Endothelial cell (in vitro differentiated cells): ENCODE data around the gene RNF212. TPM values are rescaled to one million over a fixed set of nuclear protein-coding genes. Genes with fewer than 3 reads are reported as not detected.

Experiments used
- DNase-seq: peaks from one replicate; pipeline ENCODE4 v3.0.0; 2021; ENCODE audit warnings: low spot score
- H3K27ac Mint-ChIP-seq: one replicate; pipeline ENCODE4 v1.8.0; 2021; ENCODE audit warnings: mixed read lengths, inconsistent platforms; ENCODE audit not compliant: unreplicated experiment
- H3K27me3 Mint-ChIP-seq: one replicate; pipeline ENCODE4 v1.8.0; 2021; ENCODE audit warnings: mild to moderate bottlenecking, moderate library complexity, mixed read lengths, inconsistent platforms; ENCODE audit not compliant: unreplicated experiment
- H3K36me3 Mint-ChIP-seq: one replicate; pipeline ENCODE4 v1.8.0; 2021; ENCODE audit warnings: mild to moderate bottlenecking, low read depth, mixed read lengths, inconsistent platforms; ENCODE audit not compliant: unreplicated experiment
- H3K4me1 Mint-ChIP-seq: one replicate; pipeline ENCODE4 v1.8.0; 2021; ENCODE audit warnings: mild to moderate bottlenecking, mixed read lengths, inconsistent platforms; ENCODE audit not compliant: unreplicated experiment
- H3K4me3 Mint-ChIP-seq: one replicate; pipeline ENCODE4 v1.8.0; 2021; ENCODE audit warnings: mild to moderate bottlenecking, mixed read lengths, inconsistent platforms; ENCODE audit not compliant: unreplicated experiment
- H3K9me3 Mint-ChIP-seq: one replicate; pipeline ENCODE4 v1.8.0; 2021; ENCODE audit warnings: mixed read lengths, inconsistent platforms; ENCODE audit not compliant: unreplicated experiment
- CTCF ChIP-seq: fragments of 200-600 bp; sonication (generic); IDR thresholded peaks from one replicate; pipeline ENCODE4 v1.5.0; 2021; ENCODE audit warnings: antibody characterized with exemption; ENCODE audit not compliant: unreplicated experiment
- total RNA-seq: library from RNA; stranded (reverse); fragmentation: NEBNext Ultra II Directional; extraction: Animal tissue kit (Norgen Biotek cat#: 25700); gene quantifications from one replicate; pipeline ENCODE4 v1.2.1, GENCODE V29; 2021; ENCODE audit not compliant: unreplicated experiment

Gene RNF212
- total RNA-seq, 1 donor from 2014 or later: 3.3 TPM

- Mint-ChIP-seq H3K36me3 (peaks cover 20% of the 10 kb centered on the region), H3K27ac (no peak overlapping the region), H3K9me3 (peaks cover 13% of the 10 kb centered on the region), H3K27me3 (peaks cover 7% of the 10 kb centered on the region), H3K4me3 (no peak overlapping the region), H3K4me1 (no peaks in the 10 kb centered on the region)
- no peak for TF ChIP-seq CTCF
- DNase-seq: no peak
Measured at GRCh38 chr4:1087371-1087770, 26.0 kb downstream of the RNF212 start.

DNA sequence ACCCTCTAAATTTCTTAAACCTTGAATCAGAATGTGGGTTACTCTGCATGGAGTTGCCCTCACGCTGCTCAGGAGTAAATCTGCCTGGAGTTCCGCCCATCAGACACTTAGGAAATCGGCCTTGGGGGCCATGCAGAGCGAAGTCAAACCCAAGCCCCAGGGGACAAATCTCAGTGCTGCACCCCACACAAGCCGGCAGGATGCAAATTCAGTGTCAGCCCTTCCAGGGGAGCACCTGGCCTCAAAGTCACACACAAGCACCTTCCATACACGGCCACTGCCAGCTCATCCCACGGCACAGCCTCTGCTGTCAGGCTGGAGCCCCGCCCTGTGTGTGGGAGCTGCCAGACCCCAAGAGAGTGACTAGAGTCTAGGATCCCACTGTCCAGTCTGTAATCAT, 27.4 kb downstream of the RNF212 start:
- no peak overlapping the region for H3K27ac Mint-ChIP-seq
- no peak for DNase-seq
- TF ChIP-seq CTCF: no peak
- H3K9me3 Mint-ChIP-seq: peaks cover 13% of the 10 kb centered on the region
- peaks cover 7% of the 10 kb centered on the region for H3K27me3 Mint-ChIP-seq
- H3K4me3 Mint-ChIP-seq: no peak overlapping the region
- H3K4me1 Mint-ChIP-seq: no peaks in the 10 kb centered on the region
- H3K36me3 Mint-ChIP-seq: peaks cover 20% of the 10 kb centered on the region

DNA sequence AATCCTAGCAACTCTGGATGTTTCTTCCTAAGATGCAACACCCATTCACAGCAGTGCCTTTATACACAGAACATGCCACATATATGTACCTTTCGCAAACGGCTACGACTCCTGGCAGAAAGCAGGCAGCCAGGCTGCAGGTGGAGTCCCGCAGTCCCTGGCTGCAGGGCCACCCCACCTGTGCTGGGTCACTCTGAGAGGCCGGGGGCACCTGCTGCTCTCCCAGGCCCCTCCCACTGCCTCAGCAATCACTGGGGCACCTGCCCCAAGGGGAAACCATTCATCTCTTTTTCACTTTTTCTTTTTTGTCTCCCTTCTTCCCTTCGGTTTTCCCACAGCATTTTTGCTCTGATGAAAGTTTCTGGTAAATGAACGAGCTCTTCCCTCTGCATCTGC, 28.0 kb downstream of the RNF212 start:
- H3K4me3 Mint-ChIP-seq: no peak overlapping the region
- no peak overlapping the region for H3K27ac Mint-ChIP-seq
- no peak for DNase-seq
- peaks cover 13% of the 10 kb centered on the region for H3K9me3 Mint-ChIP-seq
- TF ChIP-seq CTCF: no peak
- H3K27me3 Mint-ChIP-seq: peaks cover 7% of the 10 kb centered on the region
- H3K4me1 Mint-ChIP-seq: no peaks in the 10 kb centered on the region
- peaks cover 20% of the 10 kb centered on the region for H3K36me3 Mint-ChIP-seq

DNA sequence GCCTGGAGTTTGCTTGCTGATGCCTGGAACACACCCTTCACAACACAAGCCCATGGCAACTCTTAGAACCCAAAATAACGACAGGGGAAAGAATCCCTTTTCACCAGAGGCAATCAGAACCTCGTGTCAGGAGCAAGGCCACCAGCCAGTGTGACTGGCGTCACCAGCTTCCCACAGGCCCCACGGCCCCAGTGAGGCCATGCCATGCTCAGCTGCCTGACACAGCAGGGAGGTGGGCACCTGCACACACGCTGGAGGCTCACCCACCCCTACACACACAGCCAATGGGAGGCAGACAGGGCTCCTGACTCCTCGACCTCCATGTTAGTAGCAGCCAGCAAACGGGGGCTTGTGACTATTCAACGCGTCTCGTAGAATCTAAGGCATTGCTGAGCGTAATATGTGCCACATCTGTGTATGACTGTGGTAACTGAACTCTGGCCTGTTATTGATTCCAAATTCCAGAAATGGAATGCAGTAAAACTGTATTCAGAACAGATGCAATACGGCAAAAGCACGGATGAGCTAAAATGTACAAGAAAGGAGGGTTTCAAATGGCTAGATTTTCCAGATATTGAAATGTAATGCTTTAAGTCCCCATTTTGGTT, 28.5 kb downstream of the RNF212 start:
- Mint-ChIP-seq H3K36me3 (peaks cover 20% of the 10 kb centered on the region), H3K27me3 (peaks cover 7% of the 10 kb centered on the region), H3K4me1 (no peaks in the 10 kb centered on the region), H3K4me3 (no peak overlapping the region), H3K27ac (no peak overlapping the region), H3K9me3 (peaks cover 13% of the 10 kb centered on the region)
- TF ChIP-seq CTCF: no peak
- no peak for DNase-seq

- Mint-ChIP-seq H3K9me3 (peaks cover 9% of the 10 kb centered on the region), H3K4me3 (no peak overlapping the region), H3K27me3 (peaks cover 5% of the 10 kb centered on the region), H3K27ac (no peak overlapping the region), H3K36me3 (peaks cover 16% of the 10 kb centered on the region), H3K4me1 (no peaks in the 10 kb centered on the region)
- DNase-seq: no peak
- no peak for TF ChIP-seq CTCF
Measured at GRCh38 chr4:1084394-1084793, 29.0 kb downstream of the RNF212 start.
